Mesendoderm (in vitro differentiated cells): ENCODE measurements around the gene DTL.

Source experiments
- DNase-seq: peaks from one replicate; pipeline ENCODE4 v3.0.0; 2013
- H2AK5ac ChIP-seq: 2 replicates; pipeline ENCODE4 v1.6.1; 2013; ENCODE audit warnings: low read length, inconsistent platforms
- H2BK120ac ChIP-seq: 2 replicates; pipeline ENCODE4 v1.6.1; 2013; ENCODE audit warnings: low read depth, mild to moderate bottlenecking, low read length, moderate library complexity, mixed read lengths
- H2BK15ac ChIP-seq: replicated peaks from 2 replicates; pipeline ENCODE4 v1.6.1; 2013; ENCODE audit warnings: low read depth, mild to moderate bottlenecking, moderate library complexity
- H2BK5ac ChIP-seq: 2 replicates; pipeline ENCODE4 v1.6.1; 2013; ENCODE audit warnings: low read length, inconsistent platforms
- H3K18ac ChIP-seq: 2 replicates; pipeline ENCODE4 v1.6.1; 2013; ENCODE audit warnings: mild to moderate bottlenecking, low read length, mixed read lengths
- H3K23ac ChIP-seq: one replicate; pipeline ENCODE4 v1.6.1; 2013; ENCODE audit warnings: low read length
- H3K27ac ChIP-seq: 2 replicates; pipeline ENCODE4 v1.5.1; 2013; ENCODE audit warnings: low read depth, mild to moderate bottlenecking, inconsistent platforms, low read length, moderate library complexity
- H3K27me3 ChIP-seq: 2 replicates; pipeline ENCODE4 v1.6.1; 2013; ENCODE audit warnings: low read length, control low read depth, mild to moderate bottlenecking, inconsistent platforms; ENCODE audit not compliant: insufficient read depth, poor library complexity
- H3K36me3 ChIP-seq: 2 replicates; pipeline ENCODE4 v1.6.1; 2013; ENCODE audit warnings: low read length, inconsistent platforms; ENCODE audit not compliant: control insufficient read depth, insufficient read depth
- H3K4ac ChIP-seq: one replicate; pipeline ENCODE4 v1.6.1; 2013; ENCODE audit warnings: low read depth, mild to moderate bottlenecking, low read length, moderate library complexity
- H3K4me1 ChIP-seq: 2 replicates; pipeline ENCODE4 v1.6.1; 2013; ENCODE audit warnings: low read depth, low read length, inconsistent platforms; ENCODE audit not compliant: control insufficient read depth
- H3K4me2 ChIP-seq: 2 replicates; pipeline ENCODE4 v1.6.1; 2013; ENCODE audit warnings: low read length
- H3K4me3 ChIP-seq: 2 replicates; pipeline ENCODE4 v1.5.1; 2013; ENCODE audit warnings: mild to moderate bottlenecking, low read length
- H3K56ac ChIP-seq: one replicate; pipeline ENCODE4 v1.6.1; 2013; ENCODE audit warnings: low read length
- H3K79me1 ChIP-seq: 2 replicates; pipeline ENCODE4 v1.6.1; 2013; ENCODE audit warnings: low read length, inconsistent platforms
- H3K79me2 ChIP-seq: 2 replicates; pipeline ENCODE4 v1.6.1; 2013; ENCODE audit warnings: mild to moderate bottlenecking, low read length; ENCODE audit not compliant: control insufficient read depth, insufficient read depth
- H3K9ac ChIP-seq: 2 replicates; pipeline ENCODE4 v1.6.1; 2013; ENCODE audit warnings: low read length, inconsistent platforms
- H4K5ac ChIP-seq: one replicate; pipeline ENCODE4 v1.6.1; 2013; ENCODE audit warnings: low read length
- H4K8ac ChIP-seq: one replicate; pipeline ENCODE4 v1.6.1; 2013; ENCODE audit warnings: low read depth, mild to moderate bottlenecking, control low read depth, low read length, moderate library complexity
- whole genome bisulfite sequencing: extraction: QIAGEN DNeasy Blood & Tissue Kit; methylation state at CpG from one replicate; pipeline ENCODE4 v1.1.7; 2013; ENCODE audit warnings: low lambda C conversion rate, missing lambda C conversion rate; ENCODE audit not compliant: insufficient coverage; ENCODE audit errors: extremely low coverage; 5-methylcytosine and 5-hydroxymethylcytosine counted together

Gene DTL

GRCh38 chr1:212118167-212118871 is 82.8 kb downstream of the DTL start:
- no CpG with 5 or more reads among the region's 7 CpGs for WGBS
- no peak overlapping the region for H2BK120ac ChIP-seq
- DNase-seq: no peak

GRCh38 chr1:212118872-212119260 is 83.3 kb downstream of the DTL start:
- H3K18ac ChIP-seq: no peak overlapping the region
- no peak overlapping the region for H4K8ac ChIP-seq
- no peak overlapping the region for H3K56ac ChIP-seq
- no peak for DNase-seq
- no peak overlapping the region for H2AK5ac ChIP-seq
- no peak overlapping the region for H4K5ac ChIP-seq
- H3K36me3 ChIP-seq: no peaks in the 10 kb centered on the region
- no peaks in the 10 kb centered on the region for H3K27me3 ChIP-seq
- no CpG with 5 or more reads among the region's 2 CpGs for WGBS
- H3K79me2 ChIP-seq: no peaks in the 10 kb centered on the region
- no peak overlapping the region for H3K9ac ChIP-seq
- no peak overlapping the region for H3K4me3 ChIP-seq
- no peak overlapping the region for H3K27ac ChIP-seq
- no peak overlapping the region for H3K4me2 ChIP-seq
- H3K23ac ChIP-seq: no peak overlapping the region
- H2BK120ac ChIP-seq: no peak overlapping the region
- no peak overlapping the region for H2BK5ac ChIP-seq
- H3K4me1 ChIP-seq: no peaks in the 10 kb centered on the region
- H2BK15ac ChIP-seq: no peak overlapping the region
- H3K4ac ChIP-seq: no peak overlapping the region
- no peaks in the 10 kb centered on the region for H3K79me1 ChIP-seq

More at GRCh38 chr1:212118167-212118871, 82.8 kb downstream of the DTL start:
- Histone ChIP-seq H3K27me3 (no peaks in the 10 kb centered on the region), H4K5ac (no peak overlapping the region), H3K56ac (no peak overlapping the region), H3K9ac (no peak overlapping the region), H2BK5ac (no peak overlapping the region), H3K4me1 (no peaks in the 10 kb centered on the region), H2AK5ac (no peak overlapping the region), H3K18ac (no peak overlapping the region), H3K36me3 (no peaks in the 10 kb centered on the region), H3K23ac (no peak overlapping the region), H3K4me3 (no peak overlapping the region), H3K27ac (no peak overlapping the region), H2BK15ac (no peak overlapping the region), H3K4me2 (no peak overlapping the region), H3K79me1 (no peaks in the 10 kb centered on the region), H3K4ac (no peak overlapping the region), H3K79me2 (no peaks in the 10 kb centered on the region), H4K8ac (no peak overlapping the region)

- Histone ChIP-seq H2AK5ac (no peak overlapping the region), H3K79me1 (no peaks in the 10 kb centered on the region), H3K79me2 (no peaks in the 10 kb centered on the region), H3K27me3 (no peaks in the 10 kb centered on the region), H3K27ac (no peak overlapping the region), H3K4me2 (no peak overlapping the region), H2BK5ac (no peak overlapping the region), H2BK120ac (no peak overlapping the region), H4K8ac (no peak overlapping the region), H3K23ac (no peak overlapping the region), H3K56ac (no peak overlapping the region), H3K9ac (no peak overlapping the region), H4K5ac (no peak overlapping the region), H3K4me1 (no peaks in the 10 kb centered on the region), H3K36me3 (no peaks in the 10 kb centered on the region), H2BK15ac (no peak overlapping the region), H3K4ac (no peak overlapping the region), H3K18ac (no peak overlapping the region), H3K4me3 (no peak overlapping the region)
- WGBS: no CpG with 5 or more reads among the region's 5 CpGs
- DNase-seq: no peak
Measured at GRCh38 chr1:212119397-212119837, 83.9 kb downstream of the DTL start.

GRCh38 chr1:212119863-212120262 is 84.3 kb downstream of the DTL start:
- H2BK120ac ChIP-seq: no peak overlapping the region
- WGBS: no CpG with 5 or more reads among the region's 3 CpGs
- H3K56ac ChIP-seq: no peak overlapping the region
- H3K79me1 ChIP-seq: no peaks in the 10 kb centered on the region
- H3K4me2 ChIP-seq: no peak overlapping the region
- no peak overlapping the region for H3K23ac ChIP-seq
- no peak overlapping the region for H3K18ac ChIP-seq
- H2AK5ac ChIP-seq: no peak overlapping the region
- no peak overlapping the region for H3K4me3 ChIP-seq
- no peak for DNase-seq
- no peak overlapping the region for H3K27ac ChIP-seq
- H3K27me3 ChIP-seq: no peaks in the 10 kb centered on the region
- no peak overlapping the region for H3K9ac ChIP-seq
- no peaks in the 10 kb centered on the region for H3K4me1 ChIP-seq
- no peak overlapping the region for H2BK15ac ChIP-seq
- no peak overlapping the region for H2BK5ac ChIP-seq
- H4K8ac ChIP-seq: no peak overlapping the region
- no peak overlapping the region for H4K5ac ChIP-seq
- no peaks in the 10 kb centered on the region for H3K36me3 ChIP-seq
- no peak overlapping the region for H3K4ac ChIP-seq
- H3K79me2 ChIP-seq: no peaks in the 10 kb centered on the region

- Histone ChIP-seq H4K5ac (no peak overlapping the region), H3K79me1 (no peaks in the 10 kb centered on the region), H3K36me3 (no peaks in the 10 kb centered on the region), H2BK5ac (no peak overlapping the region), H3K56ac (no peak overlapping the region), H3K4me3 (no peak overlapping the region), H3K23ac (no peak overlapping the region), H2AK5ac (no peak overlapping the region), H2BK120ac (no peak overlapping the region), H3K4me1 (no peaks in the 10 kb centered on the region), H3K4me2 (no peak overlapping the region), H3K27me3 (no peaks in the 10 kb centered on the region), H2BK15ac (no peak overlapping the region), H3K79me2 (no peaks in the 10 kb centered on the region), H4K8ac (no peak overlapping the region), H3K27ac (no peak overlapping the region), H3K4ac (no peak overlapping the region), H3K9ac (no peak overlapping the region), H3K18ac (no peak overlapping the region)
- DNase-seq: no peak
- no CpG with 5 or more reads among the region's 2 CpGs for WGBS
Measured at GRCh38 chr1:212121779-212122178, 86.2 kb downstream of the DTL start.
